AML-193 (cell line): ENCODE measurements around the gene CCNQ.

Experiments
- DNase-seq, 2 experiments: peaks; one replicate each; lab custom pipeline; 2025; lab: John Stamatoyannopoulos, UW

Gene CCNQ

DNA sequence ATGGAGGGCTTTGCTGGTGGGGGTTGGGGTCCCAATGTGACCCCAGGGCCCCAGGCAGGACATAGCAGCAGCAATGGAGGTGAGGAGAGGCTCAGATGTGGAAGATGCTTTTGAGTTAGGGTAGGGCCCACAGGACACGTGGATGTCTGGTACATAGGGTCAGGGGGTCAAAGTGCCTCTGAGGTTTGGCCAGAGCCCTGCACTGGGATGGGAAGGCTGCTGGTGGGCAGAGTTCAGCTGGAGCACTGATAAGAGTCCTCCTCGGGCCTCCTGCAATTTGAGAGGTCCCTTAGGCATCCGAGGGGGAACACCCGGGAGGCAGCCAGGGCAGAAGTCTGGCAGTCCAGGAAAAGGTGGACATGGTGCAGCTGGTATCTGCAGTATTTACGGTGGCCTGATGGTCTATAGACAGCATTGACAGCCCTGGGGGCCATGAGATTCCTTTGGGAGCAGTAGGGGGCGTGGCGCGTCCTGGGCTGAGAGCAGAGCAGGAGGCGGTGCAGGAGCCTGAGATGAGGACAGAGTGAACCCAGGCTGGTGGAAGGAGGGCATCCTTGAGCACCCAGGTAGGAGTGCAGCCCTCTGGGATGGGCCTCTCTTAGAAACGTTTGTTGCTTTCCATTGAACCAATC, 22.6 kb downstream of the CCNQ start:
- no peak for DNase-seq

DNA sequence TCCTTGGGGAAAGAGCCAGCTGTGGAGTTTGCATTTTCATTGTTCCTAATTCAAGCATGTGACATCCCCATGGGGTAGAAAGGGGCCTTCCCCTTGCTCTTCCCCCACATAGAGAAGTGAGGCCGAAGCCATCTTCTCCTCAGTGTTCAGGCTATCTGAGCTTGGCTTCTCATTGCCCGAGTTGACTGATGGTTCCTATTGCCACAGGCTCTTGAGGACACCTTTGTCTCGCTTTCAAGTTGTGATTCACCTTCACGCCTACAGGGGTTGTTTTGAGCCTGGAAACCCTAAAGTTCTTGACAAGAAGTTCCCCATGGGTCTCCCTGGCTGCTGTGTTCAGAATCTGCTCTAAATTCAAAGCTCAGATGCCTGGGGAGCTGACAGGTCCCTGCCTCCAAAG, 25.0 kb downstream of the CCNQ start:
- no peak for DNase-seq

DNA sequence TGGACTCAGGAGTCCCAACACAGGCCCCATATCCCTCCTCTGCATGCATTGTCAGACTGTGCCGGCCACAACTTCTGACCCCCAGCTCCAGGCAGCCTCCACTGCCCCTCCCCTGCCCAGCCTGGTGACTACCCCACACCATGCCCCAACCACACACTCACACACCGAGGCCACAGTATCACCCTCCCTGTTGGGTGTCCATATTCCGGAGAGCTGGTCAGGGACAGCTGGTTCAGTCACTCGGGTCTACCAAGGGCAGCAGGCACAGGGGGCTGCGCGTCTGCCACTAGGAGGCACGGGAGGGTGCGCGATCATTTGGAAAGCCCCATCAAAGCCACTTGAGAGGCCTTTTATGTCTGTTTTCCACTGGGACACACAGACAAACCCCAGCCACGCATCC, 26.3 kb downstream of the CCNQ start:
- no peak for DNase-seq

DNA sequence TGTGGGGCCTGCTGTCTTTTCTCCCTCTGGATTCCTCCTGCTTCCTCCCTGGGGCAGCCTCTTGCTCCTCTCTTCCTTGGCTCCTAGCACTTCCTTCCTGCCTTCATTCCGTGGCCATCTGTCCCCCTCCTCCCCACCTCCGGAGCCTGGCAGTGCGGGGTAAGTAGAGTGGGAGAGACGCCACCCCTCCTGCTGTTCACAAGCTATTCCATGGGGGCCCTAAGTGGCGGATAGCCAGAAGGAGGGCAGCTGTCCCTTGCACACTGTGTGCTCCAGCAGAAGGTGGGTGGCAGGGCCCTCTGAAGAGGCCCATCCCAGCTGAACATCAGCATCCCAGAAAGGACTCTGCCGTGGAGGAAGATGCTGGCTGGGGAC, 27.4 kb downstream of the CCNQ start:
- no peak for DNase-seq

DNA sequence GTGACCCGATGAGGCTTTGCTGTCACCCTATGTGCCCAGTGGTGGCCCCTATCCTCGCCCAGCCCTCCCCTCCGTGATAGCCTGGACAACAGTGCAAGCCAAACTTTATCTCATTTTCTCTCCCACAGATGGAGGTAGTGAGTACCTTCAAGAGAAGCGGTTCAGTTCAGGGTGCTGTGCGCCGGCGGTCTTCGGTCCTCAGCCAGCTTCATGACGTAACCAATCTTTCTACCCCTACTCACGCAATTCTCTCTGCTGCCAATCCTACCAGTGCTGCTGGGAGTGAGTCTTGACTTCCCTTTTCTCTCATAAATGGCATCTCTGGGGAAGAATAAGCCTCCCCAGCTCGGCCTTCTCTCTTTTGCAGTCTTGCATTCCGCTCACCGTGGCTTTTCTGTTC, 29.5 kb downstream of the CCNQ start:
- DNase-seq = no peak

DNA sequence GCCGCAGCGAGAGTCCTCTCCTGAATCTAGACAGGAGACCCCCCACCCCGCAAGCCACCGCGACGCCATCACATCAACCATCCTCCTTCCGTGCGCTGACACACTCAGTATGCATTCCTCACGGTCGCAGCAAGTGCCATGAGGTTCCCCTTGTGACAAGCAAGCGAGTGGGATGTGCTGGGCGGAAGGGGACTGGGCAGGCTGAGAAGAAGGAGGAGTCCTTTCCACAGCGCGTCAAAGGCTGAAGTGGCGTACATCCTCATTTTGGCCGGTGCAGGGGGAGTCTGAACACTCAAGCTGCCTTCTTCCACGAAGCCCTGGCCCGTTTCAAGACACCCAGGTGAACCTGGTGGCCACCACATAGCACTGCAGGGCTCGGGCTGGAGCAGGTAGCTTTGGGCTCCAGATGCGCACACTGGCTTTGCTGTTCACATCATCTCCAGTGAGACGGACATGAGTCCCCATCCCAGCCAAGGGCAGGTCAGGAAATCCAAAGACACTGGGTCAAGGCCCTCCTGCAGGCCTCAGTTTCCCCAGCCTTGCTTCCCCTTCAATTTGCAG, 30.4 kb downstream of the CCNQ start:
- no peak for DNase-seq

DNA sequence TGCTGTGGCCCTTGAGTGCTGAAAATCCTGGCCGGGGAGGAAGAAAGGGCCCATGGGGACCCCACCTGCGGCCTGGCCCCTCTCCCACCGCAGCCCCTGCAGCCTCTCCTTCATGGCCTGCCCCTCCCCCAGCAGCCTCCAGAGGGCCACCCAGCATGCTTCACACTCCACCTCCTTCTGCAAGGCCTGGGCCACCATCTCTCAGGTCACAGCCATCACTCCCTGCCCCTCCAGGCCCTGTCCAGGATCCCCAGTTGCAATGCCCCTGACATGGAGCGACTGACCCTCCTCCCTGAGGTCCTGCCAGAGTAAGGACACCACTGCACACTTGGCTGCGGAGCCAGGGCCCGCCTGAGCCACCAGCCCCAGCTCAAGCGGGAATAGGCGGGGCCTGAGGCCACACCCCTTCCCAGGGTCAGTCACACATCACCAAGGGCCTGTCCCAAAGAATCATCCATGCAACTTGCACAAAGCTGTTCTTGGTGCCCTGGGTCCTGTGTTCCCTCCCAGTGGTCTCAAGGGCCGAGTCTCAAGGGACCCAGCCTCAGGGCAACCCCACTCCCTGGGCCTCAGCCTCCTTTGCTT, 32.9 kb downstream of the CCNQ start:
- DNase-seq = no peak

DNA sequence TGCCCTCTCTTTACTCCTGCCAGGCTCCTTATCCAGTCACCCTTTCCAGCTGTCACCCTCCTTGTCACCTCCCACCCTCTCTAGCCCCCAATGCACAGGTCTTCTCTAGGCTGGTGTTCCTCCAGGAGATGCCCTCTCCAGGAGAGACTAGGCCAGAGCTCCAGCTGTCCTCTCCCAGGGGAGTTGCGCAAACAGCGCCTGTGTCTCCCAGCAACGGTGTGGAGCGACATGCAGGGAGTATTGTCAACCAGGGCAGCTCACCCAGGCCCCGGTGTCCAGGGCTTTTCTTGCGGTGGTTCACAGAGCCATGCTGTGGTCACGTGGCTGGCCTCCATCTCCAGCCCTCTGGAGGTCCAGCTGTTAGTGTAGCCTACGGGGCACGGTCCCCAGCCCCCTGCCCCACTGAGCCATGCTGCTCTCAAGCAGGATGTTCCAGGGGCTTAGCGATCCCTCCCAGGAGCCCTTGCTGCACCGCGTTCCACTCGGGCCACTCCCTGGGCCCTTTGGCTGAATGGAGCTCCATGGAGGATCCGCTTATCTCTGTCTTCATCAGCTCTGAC, 34.8 kb downstream of the CCNQ start:
- DNase-seq = no peak

DNA sequence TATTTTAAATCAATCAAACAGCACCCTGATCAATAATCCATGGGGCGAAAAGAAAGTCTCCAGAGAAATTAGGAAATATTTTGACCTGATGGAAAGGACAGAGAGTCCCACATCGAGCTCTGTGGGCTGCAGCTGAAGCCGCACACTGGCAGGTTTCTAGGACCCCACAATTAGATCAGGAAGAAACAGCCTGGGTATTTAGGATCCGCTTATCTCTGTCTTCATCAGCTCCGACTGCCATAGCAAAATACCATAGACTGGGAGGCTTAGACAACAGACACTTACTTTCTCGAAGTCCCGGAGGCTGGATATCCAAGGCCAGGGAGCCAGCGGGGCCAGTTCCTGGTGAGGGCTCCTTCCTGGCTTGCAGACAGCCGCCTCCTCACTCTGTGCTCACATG, 36.4 kb downstream of the CCNQ start:
- DNase-seq = no peak

DNA sequence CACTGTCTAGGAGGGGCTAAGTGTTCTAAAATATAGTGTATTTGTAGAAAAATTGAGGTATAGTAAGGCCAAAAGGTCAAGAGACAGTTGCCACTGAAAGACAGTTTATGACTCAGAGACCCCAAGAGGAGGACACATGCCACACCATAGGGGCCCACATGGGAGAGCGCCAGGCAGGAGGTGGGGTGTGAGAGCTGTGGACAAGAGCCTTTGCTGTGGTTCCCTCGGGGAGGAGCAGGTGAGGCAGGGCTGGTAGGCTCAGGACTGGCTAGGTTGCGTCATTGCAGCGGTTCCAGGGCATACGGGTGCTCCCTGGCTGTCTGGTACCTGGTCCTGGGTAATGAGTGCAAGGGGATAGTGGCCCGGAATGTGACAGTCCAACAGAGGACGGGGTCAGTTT, 37.6 kb downstream of the CCNQ start:
- peak; percentile 13 to 35 for DNase-seq

DNA sequence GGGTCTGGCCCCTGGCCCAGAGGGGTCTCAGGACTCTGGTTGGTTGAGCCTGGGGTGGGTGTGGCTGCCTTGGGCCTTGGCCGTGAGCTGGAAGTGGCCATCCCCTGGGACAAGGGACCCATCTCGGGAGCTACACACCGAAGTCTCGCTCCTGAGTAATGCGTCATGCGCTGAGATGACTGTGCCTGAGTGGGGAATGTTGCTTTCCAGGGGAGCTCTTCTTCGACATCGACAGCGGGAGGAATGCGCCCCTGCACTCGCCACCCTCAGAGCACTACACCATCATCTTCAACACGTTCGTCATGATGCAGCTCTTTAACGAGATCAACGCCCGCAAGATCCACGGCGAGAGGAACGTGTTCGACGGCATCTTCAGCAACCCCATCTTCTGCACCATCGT, 38.5 kb downstream of the CCNQ start:
- no peak for DNase-seq

DNA sequence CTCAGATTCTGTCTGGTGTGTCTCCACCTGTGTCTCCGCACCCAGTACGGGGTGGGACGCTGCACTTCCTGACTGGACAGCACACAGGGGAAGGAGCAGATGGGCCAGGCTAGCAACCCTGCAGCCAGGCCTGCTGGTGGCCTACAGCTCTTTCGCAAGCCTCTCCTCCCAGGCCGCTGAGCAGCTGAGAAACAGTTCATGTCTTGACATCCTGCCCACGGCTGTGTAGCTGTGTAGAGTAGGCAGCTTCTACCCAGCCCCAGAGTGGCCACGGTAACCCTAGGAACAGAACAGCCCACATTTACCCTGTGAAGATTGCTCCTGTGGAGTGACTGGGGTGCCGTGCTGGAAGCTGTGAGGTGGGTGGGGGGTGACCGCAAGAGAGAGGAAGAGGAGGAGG, 38.9 kb downstream of the CCNQ start:
- DNase-seq = peak; percentile 64 to 73

DNA sequence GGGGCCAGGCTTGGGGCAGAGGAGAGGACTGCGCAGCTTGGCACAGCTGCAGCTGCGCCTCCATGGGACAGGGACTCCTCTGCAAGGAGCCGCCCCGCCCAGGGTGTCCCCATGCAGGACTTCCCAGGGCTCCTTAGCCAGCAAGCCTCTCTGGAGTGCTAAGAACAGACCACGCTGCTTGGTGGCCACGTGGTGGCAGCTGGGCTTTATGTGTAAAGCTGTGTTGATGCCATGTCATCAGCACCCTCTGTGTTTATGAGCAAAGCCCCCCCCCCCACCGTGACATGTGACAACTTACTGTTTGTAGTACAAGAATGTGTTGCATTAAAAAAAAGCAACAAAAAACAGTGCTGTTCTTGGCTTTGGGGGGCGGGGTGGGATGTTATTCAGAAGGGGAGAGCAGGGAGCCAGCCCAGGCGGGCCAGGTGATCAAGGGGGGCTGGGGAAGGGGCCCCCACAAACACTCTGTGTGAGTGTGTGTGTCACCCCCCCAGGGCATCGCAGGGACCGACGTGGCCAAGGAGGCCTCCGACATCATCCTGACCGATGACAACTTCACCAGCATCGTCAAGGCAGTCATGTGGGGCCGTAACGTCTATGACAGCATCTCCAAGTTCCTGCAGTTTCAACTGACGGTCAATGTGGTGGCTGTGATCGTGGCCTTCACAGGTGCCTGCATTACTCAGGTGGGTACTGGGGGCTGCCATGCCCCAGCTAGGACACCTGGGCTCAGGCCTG, 41.2 kb downstream of the CCNQ start:
- DNase-seq = no peak

DNA sequence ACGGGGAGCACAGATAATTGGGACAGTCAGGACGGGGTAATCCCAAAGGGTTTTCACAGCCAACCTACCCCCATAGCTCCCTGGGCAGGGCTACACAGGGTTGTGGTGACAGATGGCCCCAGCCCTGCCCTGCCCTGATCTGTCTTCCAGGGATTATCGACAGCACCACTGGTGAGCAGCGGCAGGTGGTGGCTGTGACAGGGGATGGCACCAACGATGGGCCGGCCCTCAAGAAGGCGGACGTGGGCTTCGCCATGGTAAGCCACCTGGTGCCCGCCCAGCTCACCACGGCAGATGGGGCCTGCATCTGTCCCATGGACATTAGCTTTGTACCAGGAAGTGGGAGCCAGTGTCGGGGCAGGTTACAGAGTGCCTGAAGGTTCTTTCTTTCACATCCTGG, 42.2 kb downstream of the CCNQ start:
- no peak for DNase-seq

DNA sequence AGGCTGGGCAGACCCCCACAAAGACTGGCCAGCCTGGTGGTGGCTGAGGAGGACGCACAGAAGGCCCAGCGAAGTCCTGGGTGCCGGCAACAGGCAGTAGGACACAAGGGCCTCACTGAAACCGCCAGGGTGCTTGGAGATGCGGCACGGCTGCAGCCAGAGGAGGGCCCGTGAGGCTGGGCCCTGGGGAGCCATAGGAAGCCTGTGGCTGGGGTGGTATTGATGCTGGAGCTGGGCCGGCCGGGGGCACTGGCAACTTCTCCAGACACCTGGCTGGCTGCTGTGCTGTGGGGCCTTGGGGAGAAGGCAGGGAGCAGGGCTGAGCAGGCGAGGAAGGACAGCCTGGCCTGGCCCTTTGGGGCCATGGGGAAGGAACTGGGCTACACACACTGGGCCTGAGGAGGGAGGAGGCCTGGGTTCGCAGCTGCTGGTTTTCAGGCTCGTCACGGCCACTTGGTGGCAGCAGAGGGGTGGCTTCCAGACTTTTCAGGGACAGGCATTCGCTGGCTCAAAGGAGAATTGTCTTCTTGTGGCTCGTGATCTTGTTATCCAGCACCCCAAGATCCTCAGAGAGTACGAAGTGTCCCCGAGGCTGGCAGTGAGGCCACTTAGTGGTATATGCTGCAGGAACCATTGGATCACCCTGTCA, 44.3 kb downstream of the CCNQ start:
- DNase-seq = peak; percentile 48 to 70

DNA sequence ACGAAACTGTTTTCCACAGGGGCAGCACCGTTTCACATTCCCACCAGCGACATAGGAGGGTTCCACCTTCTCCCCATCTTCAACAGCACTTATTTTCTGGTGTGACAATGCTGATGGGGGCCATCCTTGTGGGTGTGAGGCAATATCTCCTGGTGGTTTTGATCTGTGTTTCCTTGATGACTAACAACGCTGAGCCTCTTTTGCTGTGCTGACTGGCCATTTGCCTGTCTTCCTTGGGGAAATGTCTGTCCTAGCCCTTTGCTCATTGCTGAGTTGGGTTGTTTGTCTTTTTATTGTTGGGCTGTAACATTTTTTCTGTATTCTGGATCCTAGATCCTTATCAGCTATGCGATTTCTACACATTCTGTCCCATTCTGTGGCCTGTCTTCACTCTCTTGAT, 47.8 kb downstream of the CCNQ start:
- peak in 1 of 2 experiments; percentile 35 for DNase-seq

DNA sequence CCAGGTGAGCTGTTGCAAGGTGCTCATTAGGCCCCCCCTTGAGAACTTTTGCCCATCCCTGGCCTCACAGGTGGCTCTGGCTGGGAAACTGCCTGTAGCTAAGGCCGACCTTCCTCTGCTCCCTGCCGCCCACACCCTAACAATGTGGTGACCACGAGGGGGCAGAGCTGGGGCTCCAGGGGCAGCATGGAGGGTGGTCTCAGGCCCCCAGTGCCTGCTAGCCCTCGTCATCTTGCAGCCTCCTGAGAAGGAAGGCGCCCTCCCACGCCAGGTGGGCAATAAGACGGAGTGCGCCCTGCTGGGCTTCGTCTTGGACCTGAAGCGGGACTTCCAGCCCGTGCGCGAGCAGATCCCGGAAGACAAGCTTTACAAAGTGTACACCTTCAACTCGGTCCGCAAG, 49.1 kb downstream of the CCNQ start:
- no peak for DNase-seq

DNA sequence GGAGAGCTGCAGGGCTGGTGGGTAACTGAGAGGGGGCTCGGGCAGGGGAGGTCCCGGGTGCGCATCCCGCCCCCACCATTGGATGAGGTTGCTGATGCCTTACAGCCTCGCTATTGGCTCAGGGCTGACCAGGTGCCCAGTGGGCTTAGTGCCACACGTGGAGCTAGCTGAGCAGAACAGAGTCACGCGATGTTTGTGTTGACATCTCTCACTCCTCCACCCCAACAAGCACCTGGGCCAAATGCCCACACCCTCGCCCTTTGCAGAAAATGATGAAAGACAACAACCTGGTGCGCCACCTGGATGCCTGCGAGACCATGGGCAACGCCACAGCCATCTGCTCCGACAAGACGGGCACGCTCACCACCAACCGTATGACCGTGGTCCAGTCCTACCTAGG, 49.7 kb downstream of the CCNQ start:
- no peak for DNase-seq

DNA sequence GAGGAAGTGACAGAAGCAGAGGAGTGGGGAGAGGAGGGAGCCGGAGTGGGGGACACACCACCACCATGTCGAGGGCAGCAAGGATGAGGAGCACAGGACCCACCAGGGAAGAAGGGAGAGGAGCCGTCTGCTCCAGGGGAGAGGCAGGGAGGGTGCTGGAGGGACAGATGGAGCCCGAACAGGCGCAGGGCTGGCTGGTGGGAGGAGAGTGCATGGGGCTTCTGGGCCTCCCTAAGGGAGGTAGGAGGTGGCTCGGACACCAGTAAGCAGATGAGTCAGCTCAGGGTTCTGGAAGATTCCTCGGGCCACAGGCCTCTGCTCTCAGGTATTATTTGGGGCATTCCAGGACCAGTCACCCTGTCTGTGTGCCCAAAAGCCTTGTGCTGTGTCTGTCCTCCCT, 51.7 kb downstream of the CCNQ start:
- DNase-seq = no peak

DNA sequence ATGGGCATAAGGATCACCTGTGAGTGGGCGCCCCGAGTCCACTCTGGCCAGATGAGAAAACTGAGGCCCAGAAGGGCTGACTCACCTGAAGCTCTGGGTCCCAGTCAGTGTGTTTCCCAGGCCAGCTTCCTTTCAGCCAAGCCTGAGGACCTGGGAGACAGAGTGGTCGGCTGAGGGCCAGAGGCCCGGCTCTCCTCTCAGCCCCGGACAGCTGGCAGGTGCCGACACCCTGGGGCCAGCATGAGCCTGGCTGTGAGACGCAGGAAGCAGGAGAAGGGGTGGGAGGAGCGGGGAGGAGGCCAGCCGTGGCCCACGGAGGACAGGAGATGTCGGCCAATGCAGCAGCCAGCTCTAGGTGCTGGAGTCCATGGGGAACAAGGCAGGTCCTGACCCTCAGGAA, 52.6 kb downstream of the CCNQ start:
- DNase-seq = no peak

DNA sequence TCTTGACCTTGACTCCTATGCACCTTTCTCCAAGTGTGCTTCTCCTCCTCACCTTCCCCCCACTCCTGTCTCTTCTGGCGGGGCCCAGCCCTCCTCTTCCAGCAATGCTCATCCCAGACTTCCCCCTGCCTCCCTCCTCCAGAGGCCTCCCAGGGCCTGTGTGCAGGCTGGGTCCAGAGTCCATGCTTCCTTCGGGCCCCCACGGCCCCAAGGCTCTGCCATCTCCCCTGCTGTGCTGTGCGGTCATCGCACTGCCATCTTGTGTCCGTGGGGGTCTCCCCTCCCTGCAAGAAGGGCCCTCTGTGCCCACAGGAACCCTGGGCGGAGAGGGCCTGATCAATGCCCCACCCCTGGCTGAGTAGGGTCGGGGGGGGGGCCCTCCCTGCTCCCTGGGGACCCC, 54.2 kb downstream of the CCNQ start:
- DNase-seq = no peak

DNA sequence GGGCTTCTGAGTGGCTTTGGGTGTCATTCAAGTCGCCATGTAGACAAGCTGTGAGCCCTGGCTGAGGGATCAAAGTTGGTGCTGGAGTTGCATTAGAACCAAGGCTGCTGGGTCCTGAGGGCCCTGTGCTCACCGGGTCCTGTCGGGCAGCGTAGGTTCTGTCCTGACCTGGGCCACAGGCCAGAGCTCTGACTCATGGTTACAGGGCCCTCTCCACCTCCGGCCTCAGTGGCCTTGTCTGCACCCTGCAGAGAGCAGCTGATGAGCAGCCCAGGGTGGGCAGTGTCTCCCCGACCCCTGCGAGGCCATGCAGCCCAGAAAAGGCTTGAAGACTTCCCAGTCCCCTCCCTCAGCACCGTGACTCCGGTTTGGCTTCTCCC, 59.0 kb downstream of the CCNQ start:
- no peak for DNase-seq
